HUES64 (cell line): Measurements from ENCODE around the gene SPATS2. TPM values are rescaled to one million over a fixed set of nuclear protein-coding genes. Genes with fewer than 3 reads are reported as not detected.
"Not testable (repeated sequence)": the region's sequence is repeated elsewhere in the genome, so short reads cannot be mapped to it uniquely, and the experiment has no call there.

Source experiments
- H3K27ac ChIP-seq: 2 replicates; pipeline ENCODE4 v1.7.0; 2013; ENCODE audit warnings: low read depth, low read length, inconsistent platforms
- H3K27me3 ChIP-seq: 2 replicates; pipeline ENCODE4 v1.6.1; 2013; ENCODE audit warnings: mild to moderate bottlenecking, low read length; ENCODE audit not compliant: insufficient read depth
- H3K36me3 ChIP-seq: 2 replicates; pipeline ENCODE4 v1.6.1; 2013; ENCODE audit warnings: mild to moderate bottlenecking, low read length; ENCODE audit not compliant: insufficient read depth
- H3K4me1 ChIP-seq: 2 replicates; pipeline ENCODE4 v1.6.1; 2013; ENCODE audit warnings: mild to moderate bottlenecking, low read length, moderate library complexity; ENCODE audit not compliant: insufficient read depth
- H3K4me3 ChIP-seq: 2 replicates; pipeline ENCODE4 v1.5.1; 2013; ENCODE audit warnings: mild to moderate bottlenecking, low read length, moderate library complexity
- H3K9ac ChIP-seq: 2 replicates; pipeline ENCODE4 v1.6.1; 2013; ENCODE audit warnings: mild to moderate bottlenecking, low read depth, low read length
- H3K9me3 ChIP-seq: 2 replicates; pipeline ENCODE4 v1.6.1; 2013; ENCODE audit warnings: low read depth, low read length; ENCODE audit not compliant: insufficient read depth
- WGBS: fragments of 150-250, 120-280 bp; methylation state at CpG from one replicate; pipeline ENCODE4 v1.1.7; 2013; ENCODE audit warnings: missing lambda C conversion rate; 5-methylcytosine and 5-hydroxymethylcytosine counted together
- polyA plus RNA-seq, 2 experiments: library from polyadenylated mRNA; stranded (reverse); fragments of 50-300 nt; gene quantifications; one replicate each; pipeline ENCODE4 v1.2.3, GENCODE V29; 2013

Gene SPATS2
- 27.4 TPM for polyA plus RNA-seq (2013, experiment 1 of 2)
- 30.4 TPM for polyA plus RNA-seq (2013, experiment 2 of 2)

- Histone ChIP-seq H3K9me3 (no peaks in the 10 kb centered on the region), H3K27ac (peak within 1 kb of the TSS; percentile 98)
These were observed at the start of gene SPATS2 for GRCh38 chr12:49367381-49368239. TSS of gene SPATS2 (plus strand) at chr12:49367462. CDS start at chr12:49461013, 93,551 bp downstream.

GRCh38 chr12:49320411-49321103 lies 46.7 kb upstream of the SPATS2 start:
- not testable (repeated sequence) for H3K9ac ChIP-seq, H3K4me1 ChIP-seq, H3K27ac ChIP-seq, H3K9me3 ChIP-seq, H3K4me3 ChIP-seq, H3K27me3 ChIP-seq
- H3K36me3 ChIP-seq = peaks cover 10% of the 10 kb centered on the region
- WGBS = 92% methylated on average over 9 of the region's 9 CpGs

More at GRCh38 chr12:49367381-49368239, at the start of gene SPATS2:
- H3K4me1 ChIP-seq = peaks cover 16% of the 10 kb centered on the region
- 1% methylated on average over 52 of the region's 52 CpGs for WGBS
- 0 out of 2 replicates have a peak, but pooled peaks cover 9% of the 10 kb centered on the region for H3K27me3 ChIP-seq
- H3K4me3 ChIP-seq = peak within 1 kb of the TSS; percentile 95
- H3K36me3 ChIP-seq = no peaks in the 10 kb centered on the region
- H3K9ac ChIP-seq = peak within 1 kb of the TSS; percentile 94

- H3K27me3 ChIP-seq = peaks cover 8% of the 10 kb centered on the region; the same call in 1 of the 2 replicates
- H3K27ac ChIP-seq = peak overlapping the region; percentile 52; the same call in 1 of the 2 replicates
- WGBS = 26% methylated on average over 10 of the region's 12 CpGs
- H3K4me3 ChIP-seq = peak overlapping the region; percentile 89
- H3K36me3 ChIP-seq = peaks cover 28% of the 10 kb centered on the region
- H3K9me3 ChIP-seq = no peaks in the 10 kb centered on the region
- peaks cover 6% of the 10 kb centered on the region; the same call in 1 of the 2 replicates for H3K4me1 ChIP-seq
- peak overlapping the region; percentile 82 for H3K9ac ChIP-seq
These were observed 44.9 kb upstream of the SPATS2 start for GRCh38 chr12:49322367-49322707.

DNA sequence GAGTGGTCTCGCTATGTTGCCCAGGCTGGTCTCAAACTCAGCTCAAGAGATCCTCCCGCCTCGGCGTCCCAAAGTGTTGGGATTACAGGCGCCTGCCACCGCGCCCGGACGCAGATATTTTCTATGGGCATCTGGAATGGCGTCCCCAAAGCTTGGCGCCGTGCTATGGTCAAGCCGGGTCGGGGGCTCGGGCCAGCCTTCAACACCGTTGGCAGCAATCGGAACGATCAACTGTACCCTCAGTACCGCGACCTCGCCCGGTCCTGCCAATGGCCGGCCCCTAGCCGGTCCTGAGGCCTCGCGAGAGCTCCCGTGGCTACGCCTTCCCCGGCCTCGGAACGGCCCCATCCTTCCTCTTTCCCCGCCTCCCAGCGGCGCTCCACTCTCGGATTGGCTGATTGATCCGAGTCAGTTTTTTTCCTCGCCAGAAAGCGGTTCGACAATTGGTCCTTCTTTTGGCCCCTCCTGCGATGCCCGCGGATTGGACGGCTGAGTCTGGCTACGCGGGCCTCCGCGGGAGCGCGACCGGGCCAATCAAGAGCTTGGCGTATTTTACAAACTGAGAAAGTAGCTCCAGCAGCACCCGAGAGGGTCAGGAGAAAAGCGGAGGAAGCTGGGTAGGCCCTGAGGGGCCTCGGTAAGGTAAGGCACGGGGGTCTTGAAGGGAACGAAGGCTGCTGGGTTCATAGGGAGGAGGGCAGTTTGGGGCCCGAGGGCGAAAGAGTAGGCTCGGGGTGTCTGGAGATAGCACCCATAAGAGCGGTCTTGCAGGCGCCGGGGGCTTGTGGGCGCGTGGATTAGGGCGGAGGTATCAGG lies 44.3 kb upstream of the SPATS2 start, which contains the start of gene TROAP:
Gene TROAP, plus strand, starts transcription at position 548 of the 816 bp plus-strand sequence. CDS start 354 bp downstream, outside the sequence.
- peaks cover 8% of the 10 kb centered on the region; the same call in 1 of the 2 replicates for H3K27me3 ChIP-seq
- peaks cover 33% of the 10 kb centered on the region for H3K36me3 ChIP-seq
- H3K4me1 ChIP-seq = peaks cover 6% of the 10 kb centered on the region; the same call in 1 of the 2 replicates
- H3K4me3 ChIP-seq = peak within 1 kb of the TSS; percentile 89
- H3K9me3 ChIP-seq = no peaks in the 10 kb centered on the region
- H3K27ac ChIP-seq = peak within 1 kb of the TSS; percentile 52
- under 1% methylated on average over 65 of the region's 65 CpGs for WGBS
- peak within 1 kb of the TSS; percentile 90 for H3K9ac ChIP-seq

DNA sequence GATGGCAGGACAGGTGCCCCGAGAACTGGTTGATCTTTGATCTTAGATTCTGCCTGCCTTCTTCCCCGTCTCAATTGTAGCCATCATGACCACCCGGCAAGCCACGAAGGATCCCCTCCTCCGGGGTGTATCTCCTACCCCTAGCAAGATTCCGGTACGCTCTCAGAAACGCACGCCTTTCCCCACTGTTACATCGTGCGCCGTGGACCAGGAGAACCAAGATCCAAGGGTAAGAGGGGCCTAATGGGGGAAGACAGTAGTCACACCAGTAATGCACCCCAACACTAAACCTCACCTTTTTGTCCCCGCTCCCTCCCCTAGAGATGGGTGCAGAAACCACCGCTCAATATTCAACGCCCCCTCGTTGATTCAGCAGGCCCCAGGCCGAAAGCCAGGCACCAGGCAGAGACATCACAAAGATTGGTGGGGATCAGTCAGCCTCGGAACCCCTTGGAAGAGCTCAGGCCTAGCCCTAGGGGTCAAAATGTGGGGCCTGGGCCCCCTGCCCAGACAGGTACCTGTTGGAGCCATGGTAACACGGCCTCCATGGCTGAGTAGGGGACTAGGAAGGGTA lies 43.7 kb upstream of the SPATS2 start:
- H3K4me3 ChIP-seq = peak overlapping the region; percentile 89
- WGBS = 16% methylated on average over 17 of the region's 19 CpGs
- peak overlapping the region; percentile 49; the same call in 1 of the 2 replicates for H3K27ac ChIP-seq
- H3K4me1 ChIP-seq = peaks cover 6% of the 10 kb centered on the region; the same call in 1 of the 2 replicates
- H3K9ac ChIP-seq = peak overlapping the region; percentile 90
- H3K27me3 ChIP-seq = peaks cover 7% of the 10 kb centered on the region; the same call in 1 of the 2 replicates
- H3K9me3 ChIP-seq = no peaks in the 10 kb centered on the region
- H3K36me3 ChIP-seq = peaks cover 34% of the 10 kb centered on the region

DNA sequence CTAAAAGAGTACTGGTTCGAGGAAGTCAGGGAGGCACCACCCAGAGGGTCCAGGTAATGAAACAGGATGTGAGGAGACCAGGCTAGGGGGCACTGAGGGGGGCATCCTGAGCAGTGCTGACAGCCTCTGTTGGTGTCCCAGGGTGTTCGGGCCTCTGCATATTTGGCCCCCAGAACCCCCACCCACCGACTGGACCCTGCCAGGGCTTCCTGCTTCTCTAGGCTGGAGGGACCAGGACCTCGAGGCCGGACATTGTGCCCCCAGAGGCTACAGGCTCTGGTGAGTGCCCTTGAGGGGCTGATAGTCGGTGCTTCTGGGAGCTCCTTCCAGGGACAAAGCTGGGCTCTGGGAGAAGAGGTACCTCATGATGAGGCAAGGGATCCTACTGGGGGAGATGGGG lies 41.7 kb upstream of the SPATS2 start:
- Histone ChIP-seq H3K27me3 (no peaks in the 10 kb centered on the region), H3K4me1 (peaks cover 6% of the 10 kb centered on the region; the same call in 1 of the 2 replicates), H3K9me3 (no peaks in the 10 kb centered on the region), H3K9ac (no peak overlapping the region), H3K36me3 (peaks cover 48% of the 10 kb centered on the region), H3K27ac (no peak overlapping the region), H3K4me3 (no peak overlapping the region)
- 94% methylated on average over 6 of the region's 6 CpGs for WGBS

DNA sequence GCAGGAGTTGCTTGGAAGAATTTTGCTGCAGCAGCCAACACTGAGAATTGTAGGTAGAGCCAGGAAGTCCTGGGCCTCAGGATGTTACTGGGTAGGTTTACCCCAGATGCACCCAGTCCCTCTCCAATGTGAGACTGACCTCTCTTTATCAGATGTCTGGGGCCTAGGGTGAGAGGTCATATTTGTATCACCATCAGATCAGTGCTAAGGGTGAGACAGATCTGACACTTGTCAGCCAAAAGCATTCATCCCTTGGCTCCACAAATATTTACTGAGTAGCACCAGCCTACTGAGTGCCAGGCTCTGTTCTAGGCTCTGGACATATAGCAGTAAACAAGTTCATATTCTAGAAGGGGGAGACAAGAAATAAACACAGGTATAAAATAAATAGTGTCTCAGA lies 39.9 kb upstream of the SPATS2 start:
- H3K4me1 ChIP-seq = 0 out of 2 replicates have a peak, but pooled peaks cover under 1% of the 10 kb centered on the region
- H3K9ac ChIP-seq = no peak overlapping the region
- no peak overlapping the region for H3K27ac ChIP-seq
- no peak overlapping the region for H3K4me3 ChIP-seq
- no peaks in the 10 kb centered on the region for H3K9me3 ChIP-seq
- H3K36me3 ChIP-seq = peaks cover 48% of the 10 kb centered on the region
- H3K27me3 ChIP-seq = peaks cover 7% of the 10 kb centered on the region

- 92% methylated on average over 2 of the region's 2 CpGs for WGBS
- Histone ChIP-seq H3K27ac (no peak overlapping the region), H3K36me3 (peaks cover 48% of the 10 kb centered on the region), H3K9ac (no peak overlapping the region), H3K4me1 (no peaks in the 10 kb centered on the region), H3K9me3 (no peaks in the 10 kb centered on the region), H3K27me3 (peaks cover 13% of the 10 kb centered on the region), H3K4me3 (no peak overlapping the region)
These were observed 39.4 kb upstream of the SPATS2 start for GRCh38 chr12:49327887-49328286.

DNA sequence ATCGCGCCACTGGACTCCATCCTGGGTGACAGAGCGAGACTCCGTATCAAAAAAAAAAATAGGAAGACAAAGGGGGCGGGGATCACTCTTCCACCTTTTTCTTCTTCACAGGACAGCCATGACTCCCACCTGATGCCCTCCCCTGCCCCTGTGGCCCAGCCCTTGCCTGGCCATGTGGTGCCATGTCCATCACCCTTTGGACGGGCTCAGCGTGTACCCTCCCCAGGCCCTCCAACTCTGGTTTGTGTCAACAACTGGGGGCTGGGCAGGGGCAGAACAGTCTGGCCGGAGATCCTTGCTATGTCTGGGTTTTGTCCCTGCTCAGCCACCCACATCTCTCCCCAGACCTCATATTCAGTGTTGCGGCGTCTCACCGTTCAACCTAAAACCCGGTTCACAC lies 38.4 kb upstream of the SPATS2 start:
- no peak overlapping the region for H3K27ac ChIP-seq
- WGBS = 97% methylated on average over 12 of the region's 12 CpGs
- H3K36me3 ChIP-seq = peaks cover 48% of the 10 kb centered on the region
- H3K9ac ChIP-seq = no peak overlapping the region
- H3K4me1 ChIP-seq = no peaks in the 10 kb centered on the region
- H3K9me3 ChIP-seq = no peaks in the 10 kb centered on the region
- no peak overlapping the region for H3K4me3 ChIP-seq
- H3K27me3 ChIP-seq = peaks cover 22% of the 10 kb centered on the region

DNA sequence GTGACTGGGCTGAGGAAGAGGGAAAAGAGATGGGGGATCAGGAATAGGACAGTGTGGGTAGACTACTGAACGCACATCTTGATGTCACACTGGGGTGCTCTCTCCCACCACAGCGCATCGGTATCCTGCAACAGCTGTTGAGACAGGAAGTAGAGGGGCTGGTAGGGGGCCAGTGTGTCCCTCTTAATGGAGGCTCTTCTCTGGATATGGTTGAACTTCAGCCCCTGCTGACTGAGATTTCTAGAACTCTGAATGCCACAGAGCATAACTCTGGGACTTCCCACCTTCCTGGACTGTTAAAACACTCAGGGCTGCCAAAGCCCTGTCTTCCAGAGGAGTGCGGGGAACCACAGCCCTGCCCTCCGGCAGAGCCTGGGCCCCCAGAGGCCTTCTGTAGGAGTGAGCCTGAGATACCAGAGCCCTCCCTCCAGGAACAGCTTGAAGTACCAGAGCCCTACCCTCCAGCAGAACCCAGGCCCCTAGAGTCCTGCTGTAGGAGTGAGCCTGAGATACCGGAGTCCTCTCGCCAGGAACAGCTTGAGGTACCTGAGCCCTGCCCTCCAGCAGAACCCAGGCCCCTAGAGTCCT lies 37.1 kb upstream of the SPATS2 start:
- H3K27ac ChIP-seq = no peak overlapping the region
- H3K4me3 ChIP-seq = no peak overlapping the region
- H3K9me3 ChIP-seq = no peaks in the 10 kb centered on the region
- H3K36me3 ChIP-seq = peaks cover 42% of the 10 kb centered on the region
- H3K4me1 ChIP-seq = no peaks in the 10 kb centered on the region
- 97% methylated on average over 7 of the region's 7 CpGs for WGBS
- H3K27me3 ChIP-seq = peaks cover 35% of the 10 kb centered on the region
- H3K9ac ChIP-seq = no peak overlapping the region
